CD4-positive, alpha-beta T cell treated with Interleukin-21 for 1 hour (primary cell): ENCODE measurements around the gene KATNB1.

ENCODE experiments used
- DNase-seq: peaks from one replicate; pipeline ENCODE4 v3.0.0-alpha.2; 2020

The KATNB1 gene

GRCh38 chr16:57735755-57736418, at the start of gene KATNB1:
TSS of gene KATNB1 (plus strand) at chr16:57735770. CDS start at chr16:57737244, 1,474 bp downstream.
- no peak for DNase-seq

- DNase-seq = no peak
Measured at GRCh38 chr16:57686577-57686976, 49.0 kb upstream of the KATNB1 start.

- DNase-seq = no peak
Measured at GRCh38 chr16:57687363-57687929, 48.1 kb upstream of the KATNB1 start.

GRCh38 chr16:57688487-57688986, 47.0 kb upstream of the KATNB1 start:
- no peak for DNase-seq

- DNase-seq = no peak
Measured at GRCh38 chr16:57688987-57689761, 46.4 kb upstream of the KATNB1 start.

- peak; percentile 58 for DNase-seq
Measured at GRCh38 chr16:57689762-57690558, 45.6 kb upstream of the KATNB1 start.

GRCh38 chr16:57690782-57691471, 44.6 kb upstream of the KATNB1 start:
- DNase-seq = no peak

GRCh38 chr16:57692636-57693035, 42.9 kb upstream of the KATNB1 start:
- no peak for DNase-seq

GRCh38 chr16:57693550-57693949, 42.0 kb upstream of the KATNB1 start:
- DNase-seq = no peak

- DNase-seq = no peak
Measured at GRCh38 chr16:57694231-57694724, 41.3 kb upstream of the KATNB1 start.

GRCh38 chr16:57694725-57695679, 40.6 kb upstream of the KATNB1 start, which contains the start of gene DRC7:
TSS of gene DRC7 (plus strand) at chr16:57694806. CDS start at chr16:57697950, 3,144 bp downstream.
- peak; percentile 36 for DNase-seq

- DNase-seq = no peak
Measured at GRCh38 chr16:57695680-57696069, 39.9 kb upstream of the KATNB1 start.

GRCh38 chr16:57696240-57696639, 39.3 kb upstream of the KATNB1 start:
- DNase-seq = no peak

- DNase-seq = no peak
Measured at GRCh38 chr16:57697896-57698537, 37.6 kb upstream of the KATNB1 start.

- no peak for DNase-seq
Measured at GRCh38 chr16:57698812-57699405, 36.7 kb upstream of the KATNB1 start.

- no peak for DNase-seq
Measured at GRCh38 chr16:57699481-57699880, 36.1 kb upstream of the KATNB1 start.

GRCh38 chr16:57699899-57700298, 35.7 kb upstream of the KATNB1 start:
- no peak for DNase-seq

GRCh38 chr16:57700781-57701551, 34.6 kb upstream of the KATNB1 start:
- DNase-seq = no peak

- DNase-seq = no peak
Measured at GRCh38 chr16:57701759-57702371, 33.7 kb upstream of the KATNB1 start.
